B cell (primary cell): ENCODE data around the gene CBARP. TPM values are rescaled to one million over a fixed set of nuclear protein-coding genes. Genes with fewer than 3 reads are reported as not detected.

Experiments used
- ATAC-seq: fragments of 200-7000 bp; cut with Tn5 transposase; one replicate; pipeline ENCODE4 v1.10.0; 2021; ENCODE audit warnings: low read depth, mild to moderate bottlenecking, moderate number of reproducible peaks, moderate library complexity
- CTCF ChIA-PET: fragments of 350-600 bp; sonication (Branson Sonifier 250); formaldehyde crosslinking; loops from one replicate; lab custom pipeline; 2021; ENCODE audit warnings: antibody characterized with exemption, inconsistent platforms; lab: Charles Lee
- POLR2A ChIA-PET: fragments of 350-600 bp; sonication (Branson Sonifier 250); formaldehyde crosslinking; loops from one replicate; lab custom pipeline; 2021; ENCODE audit warnings: antibody characterized with exemption; lab: Charles Lee
- DNase-seq: peaks from one replicate; pipeline ENCODE4 v3.0.0; 2013
- H2AFZ ChIP-seq: 2 replicates; pipeline ENCODE4 v1.6.1; 2012; ENCODE audit warnings: mild to moderate bottlenecking, low read depth, low read length; ENCODE audit not compliant: insufficient read depth, poor library complexity, severe bottlenecking
- H3K27ac ChIP-seq, 2 donors: 1 replicate in 1 of 2; 2 replicates in 1 of 2; pipeline ENCODE4 v1.5.1; 2012 to 2013; ENCODE audit warnings: low read length in 2 of 2, mild to moderate bottlenecking in 2 of 2, moderate library complexity in 1 of 2
- H3K27me3 ChIP-seq, 4 experiments: fragments of 200-600 bp in 1 of 4; sonication (generic) in 1 of 4; replicated peaks in 1 of 4; 1 replicate in 2 of 4; 2 replicates in 2 of 4; pipeline versions ENCODE4 v1.6.1 to v1.7.0; 2013 to 2016; ENCODE audit warnings: low read length in 3 of 4, mild to moderate bottlenecking in 2 of 4, mixed read lengths in 1 of 4, moderate library complexity in 1 of 4; ENCODE audit not compliant: insufficient read depth in 4 of 4, control insufficient read depth in 3 of 4; ENCODE audit errors: control extremely low read depth in 1 of 4
- H3K36me3 ChIP-seq, 2 experiments: replicated peaks in 1 of 2; 1 replicate in 1 of 2; 2 replicates in 1 of 2; pipeline versions ENCODE4 v1.6.1 to v1.7.1; 2013; ENCODE audit warnings: low read length in 1 of 2; ENCODE audit not compliant: insufficient read depth in 2 of 2, control insufficient read depth in 1 of 2; ENCODE audit errors: control extremely low read depth in 1 of 2, extremely low read depth in 1 of 2
- H3K4me1 ChIP-seq, 2 donors: fragments of 200-600 bp in 1 of 2; sonication (generic) in 1 of 2; 1 replicate in 1 of 2; 2 replicates in 1 of 2; pipeline versions ENCODE4 v1.5.1 to v1.6.1; 2013 to 2017; ENCODE audit warnings: low read length in 2 of 2; ENCODE audit not compliant: control insufficient read depth in 2 of 2, insufficient read depth in 2 of 2
- H3K4me2 ChIP-seq: replicated peaks from 2 replicates; pipeline ENCODE3; 2012; ENCODE audit warnings: mild to moderate bottlenecking, low read depth, low read length; ENCODE audit not compliant: poor library complexity, severe bottlenecking
- H3K4me3 ChIP-seq, 5 experiments: fragments of 200-600 bp in 1 of 5; sonication (generic) in 1 of 5; 1 replicate in 3 of 5; 2 replicates in 2 of 5; pipeline versions ENCODE4 v1.5.1 to v1.7.0; 2011 to 2016; ENCODE audit warnings: low read length in 4 of 5, mild to moderate bottlenecking in 4 of 5, low read depth in 2 of 5, control low read depth in 1 of 5, moderate library complexity in 1 of 5; ENCODE audit not compliant: insufficient read depth in 1 of 5; ENCODE audit errors: control extremely low read depth in 1 of 5, extremely low read depth in 1 of 5
- H3K79me2 ChIP-seq: fragments of 200-600 bp; sonication (generic); one replicate; pipeline ENCODE4 v1.6.0; 2016; ENCODE audit warnings: low read length; ENCODE audit not compliant: control insufficient read depth, insufficient read depth
- H3K9ac ChIP-seq: fragments of 200-600 bp; sonication (generic); 2 replicates; pipeline ENCODE4 v1.6.1; 2017; ENCODE audit warnings: mild to moderate bottlenecking, low read length, moderate library complexity
- H3K9me3 ChIP-seq, 3 donors: one replicate each; pipeline versions ENCODE4 v1.6.1 to v1.7.1; 2013; ENCODE audit warnings: low read length in 2 of 3; ENCODE audit not compliant: control insufficient read depth in 2 of 3, insufficient read depth in 1 of 3; ENCODE audit errors: control extremely low read depth in 1 of 3
- H4K20me1 ChIP-seq: 2 replicates; pipeline ENCODE4 v1.6.0; 2012; ENCODE audit warnings: mild to moderate bottlenecking, low read length; ENCODE audit not compliant: insufficient read depth, control insufficient read depth, poor library complexity, severe bottlenecking
- H3K27ac Mint-ChIP-seq: one replicate; pipeline ENCODE4 v1.8.0; 2021; ENCODE audit warnings: mixed read lengths
- H3K27me3 Mint-ChIP-seq: one replicate; pipeline ENCODE4 v1.8.0; 2021; ENCODE audit warnings: mixed read lengths
- H3K4me1 Mint-ChIP-seq: one replicate; pipeline ENCODE4 v1.8.0; 2021; ENCODE audit warnings: mixed read lengths
- H3K4me3 Mint-ChIP-seq: one replicate; pipeline ENCODE4 v1.8.0; 2021; ENCODE audit warnings: mixed read lengths
- H3K9me3 Mint-ChIP-seq: one replicate; pipeline ENCODE4 v1.8.0; 2022; ENCODE audit warnings: mixed read lengths; ENCODE audit not compliant: insufficient read depth
- EZH2 ChIP-seq: IDR thresholded peaks from 2 replicates; pipeline ENCODE4 v1.6.1; 2012; ENCODE audit warnings: borderline replicate concordance, low read depth, mild to moderate bottlenecking, moderate library complexity, low read length; ENCODE audit not compliant: insufficient read depth, poor library complexity, severe bottlenecking
- WGBS: methylation state at CpG from one replicate; pipeline ENCODE4 v1.1.5; 2013; ENCODE audit warnings: missing lambda C conversion rate; ENCODE audit not compliant: insufficient coverage; 5-methylcytosine and 5-hydroxymethylcytosine counted together
- intact Hi-C: fragments of 100-400 bp; cut with micrococcal nuclease; formaldehyde crosslinking; loops from one replicate; pipeline ENCODE4 v1.10.0; 2022
- polyA plus RNA-seq: library from polyadenylated mRNA; depleted of rRNA; stranded (reverse); fragments of >200 nt; gene quantifications from 2 replicates; pipeline ENCODE4 v1.2.3, GENCODE V29; 2012
- total RNA-seq, 2 donors: library from RNA; stranded (reverse); fragments of 120-200 nt in 1 of 2; gene quantifications; 1 replicate in 1 of 2; 2 replicates in 1 of 2; pipeline versions ENCODE4 v1.2.3 to v1.2.4, GENCODE V29; 2013 to 2022
- TF ChIP-seq, protein P1 (sequence below): fragments of 200-600 bp; IDR thresholded peaks from one replicate; pipeline ENCODE4 v1.8.0; 2022; ENCODE audit warnings: antibody characterized with exemption, mild to moderate bottlenecking

Gene CBARP
- total and polyA plus RNA-seq, 2 donors (not counting 1 experiment from before 2014, with no cell fraction given): not detected

DNA sequence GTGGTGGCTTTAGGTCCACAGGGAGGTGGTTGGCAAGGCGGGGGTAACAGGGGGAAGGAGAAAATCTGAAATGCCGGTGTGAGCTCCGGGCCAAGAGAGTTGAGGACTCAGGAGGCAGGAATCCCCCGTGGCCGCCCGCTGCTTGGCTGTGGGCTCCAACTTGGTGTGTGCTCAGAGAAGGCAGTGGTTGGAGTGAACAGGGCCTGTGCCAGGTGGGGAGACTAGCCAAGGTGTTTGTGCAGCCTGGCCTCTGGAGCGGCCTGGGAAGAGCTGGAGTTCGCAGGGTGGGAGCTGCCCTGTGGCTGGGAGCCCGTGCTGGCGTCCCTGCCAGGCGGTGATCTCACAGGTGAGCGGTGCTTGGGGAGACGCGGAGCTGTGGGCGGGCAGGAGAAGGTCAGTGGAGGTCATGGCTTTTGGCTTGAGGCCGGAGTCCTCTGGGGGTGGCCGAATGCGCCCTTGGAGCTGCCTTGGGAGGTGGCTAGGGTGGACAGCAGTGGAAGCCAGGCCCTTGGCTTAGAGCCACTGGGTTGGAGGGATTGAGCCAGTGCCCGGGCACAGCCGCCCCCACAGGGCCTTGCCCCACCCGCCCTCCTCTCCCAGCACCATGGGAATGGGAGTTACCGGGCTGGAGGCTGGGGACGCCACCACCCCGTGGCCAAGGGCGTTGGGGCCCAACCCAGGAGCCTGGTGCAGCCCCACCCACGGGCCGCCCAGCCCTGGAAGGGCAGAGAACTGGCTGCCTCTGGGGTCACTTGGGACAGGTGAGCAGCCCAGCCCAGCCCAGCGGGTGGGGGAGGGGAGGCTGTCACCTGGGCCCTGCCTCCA, 24.2 kb upstream of the CBARP start:
- Mint-ChIP-seq H3K4me1 (peaks cover 78% of the 10 kb centered on the region), H3K4me3 (peak overlapping the region; percentile 97), H3K27me3 (no peaks in the 10 kb centered on the region), H3K27ac (peak overlapping the region; percentile 100), H3K9me3 (no peaks in the 10 kb centered on the region)
- Histone ChIP-seq H3K27me3 (no peaks in the 10 kb centered on the region), H2AFZ (no peak overlapping the region), H3K4me2 (peak overlapping the region; percentile 99), H3K27ac (peak overlapping the region; percentile 96 to 99), H3K4me3 (peak overlapping the region; percentile 61 to 95 (median 81)), H4K20me1 (peaks cover 12% of the 10 kb centered on the region), H3K36me3 (peaks cover 0 to 12% of the 10 kb centered on the region in 2 experiments), H3K9ac (peak overlapping the region; percentile 98), H3K4me1 (peaks cover 72 to 91% of the 10 kb centered on the region in 2 donors), H3K9me3 (no peaks in the 10 kb centered on the region), H3K79me2 (peaks cover 27% of the 10 kb centered on the region)
- intact Hi-C loops: loop anchor here (1.0 to 5.0 kb wide), 2 partner anchors 13 to 355 kb away; no protein-coding TSS in a partner anchor
- WGBS: 30% methylated on average over 21 of the region's 28 CpGs
- ChIA-PET CTCF (interaction anchor here (7.6 to 10.0 kb wide), 2 partner anchors 8 to 18 kb away, joined by 113 to 658 read pairs; partner anchors contain the start of gene ATP5F1D), POLR2A (interaction anchor here (0.5 to 11.0 kb wide), 9 partner anchors 3 to 492 kb away, joined by 3 to 402 read pairs (median 5); partner anchors contain the start of genes ABCA7, ATP5F1D, CIRBP and FAM174C)
- TF ChIP-seq, protein P1, sequence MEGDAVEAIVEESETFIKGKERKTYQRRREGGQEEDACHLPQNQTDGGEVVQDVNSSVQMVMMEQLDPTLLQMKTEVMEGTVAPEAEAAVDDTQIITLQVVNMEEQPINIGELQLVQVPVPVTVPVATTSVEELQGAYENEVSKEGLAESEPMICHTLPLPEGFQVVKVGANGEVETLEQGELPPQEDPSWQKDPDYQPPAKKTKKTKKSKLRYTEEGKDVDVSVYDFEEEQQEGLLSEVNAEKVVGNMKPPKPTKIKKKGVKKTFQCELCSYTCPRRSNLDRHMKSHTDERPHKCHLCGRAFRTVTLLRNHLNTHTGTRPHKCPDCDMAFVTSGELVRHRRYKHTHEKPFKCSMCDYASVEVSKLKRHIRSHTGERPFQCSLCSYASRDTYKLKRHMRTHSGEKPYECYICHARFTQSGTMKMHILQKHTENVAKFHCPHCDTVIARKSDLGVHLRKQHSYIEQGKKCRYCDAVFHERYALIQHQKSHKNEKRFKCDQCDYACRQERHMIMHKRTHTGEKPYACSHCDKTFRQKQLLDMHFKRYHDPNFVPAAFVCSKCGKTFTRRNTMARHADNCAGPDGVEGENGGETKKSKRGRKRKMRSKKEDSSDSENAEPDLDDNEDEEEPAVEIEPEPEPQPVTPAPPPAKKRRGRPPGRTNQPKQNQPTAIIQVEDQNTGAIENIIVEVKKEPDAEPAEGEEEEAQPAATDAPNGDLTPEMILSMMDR: peak; percentile 5
- TF ChIP-seq EZH2: no peak
- DNase-seq: peak; percentile 86
- no peak for ATAC-seq
